Measurements from ENCODE around the gene LHX3. TPM values are rescaled to one million over a fixed set of nuclear protein-coding genes. Genes with fewer than 3 reads are reported as not detected.

LHX3 gene
- total RNA-seq, 1 donor from 2014 or later: not detected

DNA sequence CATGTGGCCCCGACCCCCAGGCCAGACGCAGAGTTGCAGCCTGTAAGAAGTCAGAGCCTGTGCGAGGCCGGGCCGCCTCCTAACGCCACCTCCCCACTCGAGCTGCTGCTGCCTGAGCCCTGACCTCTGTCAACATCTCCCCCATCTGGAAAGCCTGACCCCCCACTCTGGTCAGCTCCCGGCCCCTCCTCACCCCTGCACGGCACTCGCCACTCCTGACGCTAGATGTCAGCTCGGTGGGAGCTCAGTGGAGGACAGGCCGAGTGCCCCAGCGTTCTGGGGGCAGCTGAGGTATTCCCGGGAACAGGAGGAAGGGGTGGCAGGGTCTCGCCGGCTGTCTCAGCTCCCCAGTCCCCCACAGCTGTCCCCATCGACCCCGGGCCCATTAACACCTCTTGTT, 19.9 kb downstream of the LHX3 start:
- TF ChIP-seq, protein P1, sequence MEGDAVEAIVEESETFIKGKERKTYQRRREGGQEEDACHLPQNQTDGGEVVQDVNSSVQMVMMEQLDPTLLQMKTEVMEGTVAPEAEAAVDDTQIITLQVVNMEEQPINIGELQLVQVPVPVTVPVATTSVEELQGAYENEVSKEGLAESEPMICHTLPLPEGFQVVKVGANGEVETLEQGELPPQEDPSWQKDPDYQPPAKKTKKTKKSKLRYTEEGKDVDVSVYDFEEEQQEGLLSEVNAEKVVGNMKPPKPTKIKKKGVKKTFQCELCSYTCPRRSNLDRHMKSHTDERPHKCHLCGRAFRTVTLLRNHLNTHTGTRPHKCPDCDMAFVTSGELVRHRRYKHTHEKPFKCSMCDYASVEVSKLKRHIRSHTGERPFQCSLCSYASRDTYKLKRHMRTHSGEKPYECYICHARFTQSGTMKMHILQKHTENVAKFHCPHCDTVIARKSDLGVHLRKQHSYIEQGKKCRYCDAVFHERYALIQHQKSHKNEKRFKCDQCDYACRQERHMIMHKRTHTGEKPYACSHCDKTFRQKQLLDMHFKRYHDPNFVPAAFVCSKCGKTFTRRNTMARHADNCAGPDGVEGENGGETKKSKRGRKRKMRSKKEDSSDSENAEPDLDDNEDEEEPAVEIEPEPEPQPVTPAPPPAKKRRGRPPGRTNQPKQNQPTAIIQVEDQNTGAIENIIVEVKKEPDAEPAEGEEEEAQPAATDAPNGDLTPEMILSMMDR (IDR thresholded peaks at IDR 0.05; ENCODE audit: insufficient read depth, low read length, severe bottlenecking): no peak
- Histone ChIP-seq H3K4me3 (ENCODE audit: low read depth, low read length) (no peak overlapping the region), H3K36me3 (ENCODE audit: control insufficient read depth, insufficient read depth, low read length) (no peaks in the 10 kb centered on the region), H3K27me3 (ENCODE audit: control insufficient read depth, insufficient read depth, low read length) (peaks cover 16% of the 10 kb centered on the region)
- FAIRE-seq: no peak
- no peak for DNase-seq (ENCODE audit: low read depth)

DNA sequence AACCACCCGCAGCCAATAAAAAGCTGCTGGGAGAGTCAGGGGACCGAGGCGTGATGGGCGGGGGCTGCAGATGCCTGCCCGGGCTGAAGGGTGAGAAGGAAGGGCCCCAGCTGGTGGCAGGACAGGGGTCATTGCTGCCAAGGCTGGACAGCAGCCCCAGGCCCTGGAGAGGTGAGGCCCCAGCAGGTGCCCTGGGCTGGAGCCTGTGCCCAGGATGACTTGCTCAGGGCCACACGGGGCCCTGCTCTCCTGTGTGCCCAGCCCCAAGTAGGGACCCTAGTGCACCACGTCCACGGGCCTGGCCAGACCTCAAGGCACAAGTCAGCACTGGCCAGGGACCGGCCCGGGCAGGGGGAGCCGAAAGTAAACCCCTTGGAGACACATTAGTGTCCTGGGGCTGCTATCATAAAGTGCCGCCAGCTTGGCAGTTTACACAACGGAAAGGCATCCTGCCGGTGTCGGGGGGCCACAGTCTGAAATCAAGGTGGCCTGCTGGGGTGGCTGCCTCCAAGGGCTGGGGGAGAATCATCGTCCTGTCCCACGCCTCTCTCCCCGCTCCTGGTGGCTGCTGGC, 22.0 kb downstream of the LHX3 start:
- H3K36me3 ChIP-seq (ENCODE audit: control insufficient read depth, insufficient read depth, low read length): no peaks in the 10 kb centered on the region
- H3K4me3 ChIP-seq (ENCODE audit: low read depth, low read length): no peak overlapping the region
- peaks cover 15% of the 10 kb centered on the region for H3K27me3 ChIP-seq (ENCODE audit: control insufficient read depth, insufficient read depth, low read length)
- DNase-seq (ENCODE audit: low read depth) (no peak), FAIRE-seq (no peak)
- TF ChIP-seq, protein P1 (IDR thresholded peaks at IDR 0.05; ENCODE audit: insufficient read depth, low read length, severe bottlenecking): no peak

DNA sequence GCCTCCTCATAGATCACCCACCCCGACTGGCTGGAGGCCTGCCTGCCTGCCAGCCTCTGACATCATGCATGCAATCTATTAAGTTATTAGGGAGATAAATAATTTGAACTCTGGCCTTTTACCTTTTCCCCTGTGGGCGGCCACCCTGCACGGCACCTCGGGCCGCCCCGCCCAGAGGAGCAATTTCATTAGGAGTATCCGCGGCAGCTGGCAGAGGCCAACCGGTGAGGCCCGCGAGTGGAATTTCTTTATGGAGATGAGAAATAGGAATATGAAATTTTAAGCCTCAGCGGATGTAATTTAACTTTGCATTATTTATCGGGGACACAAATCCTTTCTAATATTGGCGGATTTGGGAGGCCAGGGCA, 22.5 kb downstream of the LHX3 start:
- peaks cover 11% of the 10 kb centered on the region for H3K27me3 ChIP-seq (ENCODE audit: control insufficient read depth, insufficient read depth, low read length)
- FAIRE-seq (no peak), DNase-seq (ENCODE audit: low read depth) (no peak)
- TF ChIP-seq, protein P1 (IDR thresholded peaks at IDR 0.05; ENCODE audit: insufficient read depth, low read length, severe bottlenecking): no peak
- H3K36me3 ChIP-seq (ENCODE audit: control insufficient read depth, insufficient read depth, low read length): no peaks in the 10 kb centered on the region
- no peak overlapping the region for H3K4me3 ChIP-seq (ENCODE audit: low read depth, low read length)

DNA sequence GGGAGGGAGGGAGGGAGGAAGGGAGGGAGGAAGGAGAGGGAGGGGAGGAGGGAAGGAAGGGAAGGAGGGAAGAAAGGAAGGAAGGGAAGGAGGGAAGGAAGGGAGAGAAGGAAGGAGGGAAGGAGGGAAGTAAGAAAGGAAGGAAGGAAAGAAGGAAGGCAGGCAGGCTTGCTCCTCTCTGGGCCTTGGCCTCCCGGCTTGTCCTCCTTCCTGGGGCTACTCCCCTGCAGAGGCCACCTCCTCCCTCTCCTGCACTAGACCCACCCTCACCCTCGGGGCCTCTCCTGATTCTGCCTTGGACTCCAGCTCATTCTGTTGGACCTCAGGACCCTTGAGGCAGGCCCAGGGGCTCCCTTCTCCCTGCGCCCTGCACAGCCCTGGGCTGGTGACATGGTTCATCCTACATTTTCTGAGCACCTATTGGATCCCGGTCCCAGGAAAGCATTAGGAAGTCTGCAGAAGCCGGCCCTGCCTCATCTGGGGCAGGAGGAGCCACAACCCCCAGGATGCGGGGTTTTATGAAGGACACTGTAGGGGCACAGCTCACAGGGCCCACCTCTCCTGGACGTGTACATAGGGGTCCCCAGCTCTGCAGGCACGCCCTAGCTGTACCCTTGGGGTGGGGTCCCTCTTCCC, 23.0 kb downstream of the LHX3 start:
- Histone ChIP-seq H3K27me3 (ENCODE audit: control insufficient read depth, insufficient read depth, low read length) (peaks cover 9% of the 10 kb centered on the region), H3K36me3 (ENCODE audit: control insufficient read depth, insufficient read depth, low read length) (no peaks in the 10 kb centered on the region), H3K4me3 (ENCODE audit: low read depth, low read length) (no peak overlapping the region)
- FAIRE-seq: no peak
- TF ChIP-seq, protein P1 (IDR thresholded peaks at IDR 0.05; ENCODE audit: insufficient read depth, low read length, severe bottlenecking): no peak
- DNase-seq (ENCODE audit: low read depth): no peak

DNA sequence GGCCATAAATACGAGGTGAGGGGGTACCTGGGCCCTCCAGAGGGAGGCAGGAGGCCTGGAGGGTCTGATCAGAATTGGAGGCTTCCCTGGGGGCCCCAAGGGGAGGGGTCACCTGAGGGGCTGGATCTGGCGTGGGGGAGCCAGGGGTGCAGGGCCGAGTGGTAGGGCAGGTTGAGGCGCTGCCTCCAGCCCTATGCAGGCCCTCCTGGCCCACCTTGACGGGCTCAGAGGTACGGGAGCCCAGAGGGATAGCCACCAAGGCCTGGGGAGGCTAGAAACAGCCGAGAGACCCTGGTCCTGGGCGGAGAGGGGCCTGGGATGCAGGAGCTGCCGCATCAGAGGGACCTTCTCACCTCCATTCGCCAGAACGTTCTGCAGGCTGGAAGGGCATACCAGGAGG, 24.3 kb downstream of the LHX3 start:
- Histone ChIP-seq H3K27me3 (ENCODE audit: control insufficient read depth, insufficient read depth, low read length) (peaks cover 9% of the 10 kb centered on the region), H3K4me3 (ENCODE audit: low read depth, low read length) (no peak overlapping the region), H3K36me3 (ENCODE audit: control insufficient read depth, insufficient read depth, low read length) (no peaks in the 10 kb centered on the region)
- TF ChIP-seq, protein P1 (IDR thresholded peaks at IDR 0.05; ENCODE audit: insufficient read depth, low read length, severe bottlenecking): no peak
- DNase-seq (ENCODE audit: low read depth) (no peak), FAIRE-seq (no peak)

DNA sequence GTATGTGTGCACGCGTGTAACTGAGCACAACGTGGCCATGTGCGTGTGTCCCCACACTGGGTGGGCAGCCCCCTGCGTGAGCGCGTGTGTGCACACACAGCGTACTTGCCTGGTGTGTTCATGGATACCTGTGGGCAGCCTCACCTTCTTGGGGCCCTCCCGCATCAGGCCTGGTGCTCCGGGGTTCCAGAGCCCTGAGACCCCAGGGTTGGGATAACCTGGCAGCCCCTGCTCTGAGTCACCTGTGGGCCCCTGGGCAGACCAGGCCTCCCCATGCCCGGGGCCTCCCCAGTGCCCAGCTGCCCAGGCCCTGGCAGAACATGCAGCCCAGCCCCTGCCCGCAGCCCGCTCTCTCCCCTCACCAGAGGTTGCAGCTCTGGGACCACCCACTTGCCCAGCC, 25.2 kb downstream of the LHX3 start:
- Histone ChIP-seq H3K27me3 (ENCODE audit: control insufficient read depth, insufficient read depth, low read length) (peaks cover 6% of the 10 kb centered on the region), H3K4me3 (ENCODE audit: low read depth, low read length) (no peak overlapping the region), H3K36me3 (ENCODE audit: control insufficient read depth, insufficient read depth, low read length) (no peaks in the 10 kb centered on the region)
- TF ChIP-seq, protein P1 (IDR thresholded peaks at IDR 0.05; ENCODE audit: insufficient read depth, low read length, severe bottlenecking): no peak
- FAIRE-seq (no peak), DNase-seq (ENCODE audit: low read depth) (no peak)
